Karpas-422 (cell line): ENCODE results near the gene GLIPR1L2. TPM values are rescaled to one million over a fixed set of nuclear protein-coding genes. Genes with fewer than 3 reads are reported as not detected.
A peak's percentile ranks its signal among the peaks of the same experiment; 100 is the strongest.
"Not testable (repeated sequence)": the region's sequence is repeated elsewhere in the genome, so short reads cannot be mapped to it uniquely, and the experiment has no call there.

Source experiments
- DNase-seq: peaks from one replicate; pipeline ENCODE4 v3.0.0-alpha.2; 2015
- H2AFZ ChIP-seq: fragments of 200-600 bp; sonication (generic); 2 replicates; pipeline ENCODE4 v1.6.1; 2014; ENCODE audit warnings: antibody characterized with exemption, low read length, mixed read lengths
- H3K27ac ChIP-seq: fragments of 200-600 bp; sonication (generic); 2 replicates; pipeline ENCODE4 v1.5.1; 2014; ENCODE audit warnings: mild to moderate bottlenecking, low read length, moderate library complexity
- H3K27me3 ChIP-seq: fragments of 200-600 bp; sonication (generic); 2 replicates; pipeline ENCODE4 v1.6.1; 2014; ENCODE audit warnings: low read length, mixed read lengths
- H3K36me3 ChIP-seq: fragments of 200-600 bp; sonication (generic); 2 replicates; pipeline ENCODE4 v1.6.1; 2014; ENCODE audit warnings: low read length, mixed read lengths; ENCODE audit not compliant: insufficient read depth
- H3K4me1 ChIP-seq: fragments of 200-600 bp; sonication (generic); 2 replicates; pipeline ENCODE4 v1.6.1; 2014; ENCODE audit warnings: mild to moderate bottlenecking, low read length, mixed read lengths
- H3K4me2 ChIP-seq: fragments of 200-600 bp; sonication (generic); 2 replicates; pipeline ENCODE4 v1.6.1; 2014; ENCODE audit warnings: low read length, low read depth, mild to moderate bottlenecking; ENCODE audit not compliant: poor library complexity, severe bottlenecking
- H3K4me3 ChIP-seq: fragments of 200-600 bp; sonication (generic); 2 replicates; pipeline ENCODE4 v1.5.1; 2014; ENCODE audit warnings: mild to moderate bottlenecking, antibody characterized with exemption, low read length, mixed read lengths
- H3K79me2 ChIP-seq: fragments of 200-600 bp; sonication (generic); 2 replicates; pipeline ENCODE4 v1.6.1; 2014; ENCODE audit warnings: mild to moderate bottlenecking, low read length, mixed read lengths
- H3K9ac ChIP-seq: fragments of 200-600 bp; sonication (generic); 2 replicates; pipeline ENCODE4 v1.6.0; 2014; ENCODE audit warnings: low read length
- H3K9me2 ChIP-seq: fragments of 200-600 bp; sonication (generic), shearing (Covaris generic); replicated peaks from 2 replicates; pipeline ENCODE4 v1.6.0; 2014; ENCODE audit warnings: mild to moderate bottlenecking, low read length, moderate library complexity; ENCODE audit not compliant: insufficient read depth
- H3K9me3 ChIP-seq: fragments of 300-700, 200-600 bp; sonication (generic); 2 replicates; pipeline ENCODE4 v1.6.1; 2014; ENCODE audit warnings: low read length, mixed read lengths
- H4K20me1 ChIP-seq: fragments of 200-600 bp; sonication (generic); 2 replicates; pipeline ENCODE4 v1.6.1; 2014; ENCODE audit warnings: mild to moderate bottlenecking, antibody characterized with exemption, low read length, low read depth; ENCODE audit not compliant: insufficient read depth
- total RNA-seq: library from RNA; depleted of rRNA; stranded (reverse); fragments of >200 nt; shearing (Covaris generic); gene quantifications from 2 replicates; pipeline ENCODE4 v1.2.3, GENCODE V29; 2014; ENCODE audit warnings: low replicate concordance; rRNA removed

GLIPR1L2 gene
- total RNA-seq, result 0.07 TPM in 1 of 2 replicates, not detected in the other

DNA sequence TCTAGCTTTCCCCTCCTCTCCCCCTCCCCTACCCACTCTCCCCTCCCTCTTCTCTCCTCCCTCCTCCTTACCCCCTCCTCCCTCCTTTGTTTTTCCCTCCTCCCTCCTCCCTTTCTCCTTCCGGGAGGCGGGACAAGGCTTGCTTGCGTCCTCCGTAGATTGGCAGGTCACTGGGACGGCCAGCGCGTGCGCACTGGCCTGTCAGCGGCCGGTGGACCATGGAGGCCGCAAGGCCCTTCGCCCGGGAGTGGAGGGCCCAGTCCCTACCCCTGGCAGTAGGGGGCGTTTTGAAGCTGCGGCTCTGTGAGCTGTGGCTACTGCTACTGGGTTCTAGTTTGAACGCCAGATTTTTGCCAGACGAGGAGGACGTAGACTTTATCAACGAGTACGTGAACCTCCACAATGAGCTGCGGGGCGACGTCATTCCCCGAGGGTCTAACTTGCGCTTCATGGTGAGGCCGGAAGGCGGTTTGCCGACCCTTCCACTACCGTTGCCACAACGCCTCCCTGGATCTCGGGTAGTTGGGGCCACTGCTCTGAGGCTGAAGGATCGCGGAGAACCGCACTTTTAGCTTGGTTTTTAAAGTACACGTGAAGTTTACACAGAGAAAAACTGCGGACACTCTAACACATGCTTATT lies at the start of gene GLIPR1L2:
TSS of gene GLIPR1L2 (plus strand) at position 191 of the 640 bp plus-strand sequence. CDS start at position 219, 28 bp downstream.
- Histone ChIP-seq H3K9me2 (no peaks in the 10 kb centered on the region), H3K4me2 (peak within 1 kb of the TSS; percentile 91), H3K79me2 (peaks cover 43% of the 10 kb centered on the region), H3K36me3 (peaks cover 8% of the 10 kb centered on the region; the same call in 1 of the 2 replicates), H3K9ac (peak within 1 kb of the TSS; percentile 83), H3K27ac (peak within 1 kb of the TSS; percentile 89), H3K4me1 (peaks cover 35% of the 10 kb centered on the region), H3K9me3 (no peaks in the 10 kb centered on the region), H3K4me3 (peak within 1 kb of the TSS; percentile 74), H4K20me1 (no peaks in the 10 kb centered on the region), H3K27me3 (no peaks in the 10 kb centered on the region), H2AFZ (peak within 1 kb of the TSS; percentile 85)
- peak; percentile 99 for DNase-seq

DNA sequence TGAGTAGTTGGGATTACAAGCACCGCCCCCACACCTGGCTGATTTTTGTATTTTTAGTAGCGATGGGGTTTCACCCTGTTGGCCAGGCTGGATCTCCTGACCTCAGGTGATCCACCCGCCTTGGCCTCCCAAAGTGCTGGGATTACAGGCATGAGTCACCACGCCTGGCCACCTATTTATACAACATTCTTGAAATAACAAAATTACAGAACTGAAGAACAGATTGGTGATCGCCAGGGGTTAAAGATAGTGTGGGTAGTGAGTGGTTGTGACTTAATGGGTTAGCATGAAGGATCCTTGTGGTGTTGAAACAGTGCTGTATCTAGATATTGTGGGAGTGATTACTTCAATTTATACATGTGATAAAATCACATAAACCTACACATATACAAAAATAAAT lies 49.0 kb upstream of the GLIPR1L2 start:
- H3K4me3 ChIP-seq, result no peak overlapping the region
- no peak overlapping the region for H2AFZ ChIP-seq
- H3K9ac ChIP-seq, result no peak overlapping the region
- no peaks in the 10 kb centered on the region for H3K36me3 ChIP-seq
- no peak for DNase-seq
- no peaks in the 10 kb centered on the region for H4K20me1 ChIP-seq
- no peaks in the 10 kb centered on the region for H3K9me3 ChIP-seq
- H3K4me2 ChIP-seq, result no peak overlapping the region
- no peaks in the 10 kb centered on the region for H3K79me2 ChIP-seq
- H3K4me1 ChIP-seq, result no peaks in the 10 kb centered on the region
- H3K27me3 ChIP-seq, result no peaks in the 10 kb centered on the region
- no peak overlapping the region for H3K27ac ChIP-seq
- H3K9me2 ChIP-seq, result no peaks in the 10 kb centered on the region

GRCh38 chr12:75345531-75345930 lies 45.4 kb upstream of the GLIPR1L2 start:
- Histone ChIP-seq H3K4me2 (no peak overlapping the region), H3K79me2 (no peaks in the 10 kb centered on the region), H3K9ac (no peak overlapping the region), H3K27ac (no peak overlapping the region), H2AFZ (no peak overlapping the region), H3K27me3 (no peaks in the 10 kb centered on the region), H3K9me2 (no peaks in the 10 kb centered on the region), H4K20me1 (no peaks in the 10 kb centered on the region), H3K4me3 (no peak overlapping the region), H3K36me3 (no peaks in the 10 kb centered on the region), H3K4me1 (no peaks in the 10 kb centered on the region), H3K9me3 (no peaks in the 10 kb centered on the region)
- DNase-seq, result no peak

DNA sequence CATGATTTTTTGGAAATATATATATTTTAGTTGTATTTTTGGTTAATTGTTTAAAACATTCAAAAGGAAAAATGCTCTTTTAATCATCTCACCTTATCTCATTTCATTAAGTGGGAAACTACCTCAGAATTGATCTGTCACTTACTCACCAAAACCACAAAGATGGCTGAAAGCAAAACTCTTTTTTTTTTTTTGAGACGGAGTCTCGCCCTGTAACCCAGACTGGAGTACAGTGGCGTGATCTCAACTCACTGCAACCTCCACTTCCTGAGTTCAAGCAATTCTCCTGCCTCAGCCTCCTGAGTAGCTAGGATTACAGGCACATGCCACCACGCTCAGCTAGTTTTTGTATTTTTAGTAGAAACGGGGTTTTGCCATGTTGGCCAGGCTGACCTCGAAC lies 44.7 kb upstream of the GLIPR1L2 start:
- not testable (repeated sequence) for H3K27me3 ChIP-seq, H3K36me3 ChIP-seq, H3K4me2 ChIP-seq, H3K79me2 ChIP-seq, H4K20me1 ChIP-seq, DNase-seq, H3K4me3 ChIP-seq, H3K9me3 ChIP-seq, H3K27ac ChIP-seq, H2AFZ ChIP-seq, H3K9ac ChIP-seq, H3K4me1 ChIP-seq, H3K9me2 ChIP-seq

GRCh38 chr12:75349946-75350345 lies 40.9 kb upstream of the GLIPR1L2 start:
- Histone ChIP-seq H3K9me2 (no peaks in the 10 kb centered on the region), H2AFZ (no peak overlapping the region), H3K9ac (no peak overlapping the region), H4K20me1 (no peaks in the 10 kb centered on the region), H3K4me2 (no peak overlapping the region), H3K27ac (no peak overlapping the region), H3K9me3 (no peaks in the 10 kb centered on the region), H3K27me3 (no peaks in the 10 kb centered on the region), H3K4me3 (no peak overlapping the region), H3K4me1 (no peaks in the 10 kb centered on the region), H3K79me2 (no peaks in the 10 kb centered on the region), H3K36me3 (no peaks in the 10 kb centered on the region)
- no peak for DNase-seq

DNA sequence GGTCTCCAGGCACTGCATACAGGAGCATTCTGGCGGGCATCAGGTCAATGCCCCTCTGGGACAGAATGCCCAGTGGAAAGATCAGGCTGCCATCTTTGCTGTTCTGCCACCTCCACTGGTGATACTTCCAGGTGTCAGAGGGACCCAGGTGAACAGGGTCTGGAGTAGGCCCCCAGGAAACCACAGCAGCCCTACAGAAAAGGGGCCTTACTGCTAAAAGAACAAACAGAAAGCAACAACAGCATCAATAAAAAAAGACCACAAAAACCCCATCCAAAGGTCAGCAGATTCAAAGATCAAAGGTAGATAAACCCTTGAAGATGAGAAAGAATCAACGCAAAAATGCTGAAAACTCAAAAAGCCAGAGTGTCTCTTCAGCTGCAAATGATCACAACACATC lies 40.5 kb upstream of the GLIPR1L2 start:
- no peak overlapping the region for H2AFZ ChIP-seq
- H3K79me2 ChIP-seq, result no peaks in the 10 kb centered on the region
- no peaks in the 10 kb centered on the region for H3K9me2 ChIP-seq
- H3K4me3 ChIP-seq, result no peak overlapping the region
- no peak for DNase-seq
- H3K9me3 ChIP-seq, result no peaks in the 10 kb centered on the region
- no peaks in the 10 kb centered on the region for H4K20me1 ChIP-seq
- no peak overlapping the region for H3K9ac ChIP-seq
- no peaks in the 10 kb centered on the region for H3K4me1 ChIP-seq
- no peak overlapping the region for H3K27ac ChIP-seq
- H3K27me3 ChIP-seq, result no peaks in the 10 kb centered on the region
- H3K36me3 ChIP-seq, result no peaks in the 10 kb centered on the region
- H3K4me2 ChIP-seq, result no peak overlapping the region

DNA sequence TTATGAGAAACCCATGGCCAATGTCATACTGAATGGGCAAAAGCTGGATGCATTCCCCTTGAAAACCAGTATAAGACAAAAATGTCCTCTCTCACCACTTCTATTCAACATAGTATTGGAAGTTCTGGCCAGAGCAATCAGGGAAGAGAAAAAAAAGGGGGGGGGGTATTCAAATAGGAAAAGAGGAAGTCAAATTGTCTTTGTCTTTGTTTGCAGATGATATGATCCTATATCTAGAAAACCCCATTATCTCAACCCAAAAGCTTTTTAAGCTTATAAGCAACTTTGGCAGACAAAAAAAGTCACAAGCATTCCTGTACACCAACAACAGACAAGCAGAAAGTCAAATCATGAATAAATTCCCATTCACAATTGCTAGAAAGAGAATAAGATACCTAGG lies 36.9 kb upstream of the GLIPR1L2 start:
- no peaks in the 10 kb centered on the region for H3K27me3 ChIP-seq
- H3K36me3 ChIP-seq, result no peaks in the 10 kb centered on the region
- no peak overlapping the region for H2AFZ ChIP-seq
- no peak overlapping the region for H3K4me3 ChIP-seq
- no peak overlapping the region for H3K4me2 ChIP-seq
- no peaks in the 10 kb centered on the region for H3K4me1 ChIP-seq
- H3K9me2 ChIP-seq, result 0 out of 2 replicates have a peak, but pooled peaks cover 2% of the 10 kb centered on the region
- H3K79me2 ChIP-seq, result 0 out of 2 replicates have a peak, but pooled peaks cover 5% of the 10 kb centered on the region
- DNase-seq, result no peak
- no peak overlapping the region for H3K9ac ChIP-seq
- no peaks in the 10 kb centered on the region for H4K20me1 ChIP-seq
- no peak overlapping the region for H3K27ac ChIP-seq
- no peaks in the 10 kb centered on the region for H3K9me3 ChIP-seq

DNA sequence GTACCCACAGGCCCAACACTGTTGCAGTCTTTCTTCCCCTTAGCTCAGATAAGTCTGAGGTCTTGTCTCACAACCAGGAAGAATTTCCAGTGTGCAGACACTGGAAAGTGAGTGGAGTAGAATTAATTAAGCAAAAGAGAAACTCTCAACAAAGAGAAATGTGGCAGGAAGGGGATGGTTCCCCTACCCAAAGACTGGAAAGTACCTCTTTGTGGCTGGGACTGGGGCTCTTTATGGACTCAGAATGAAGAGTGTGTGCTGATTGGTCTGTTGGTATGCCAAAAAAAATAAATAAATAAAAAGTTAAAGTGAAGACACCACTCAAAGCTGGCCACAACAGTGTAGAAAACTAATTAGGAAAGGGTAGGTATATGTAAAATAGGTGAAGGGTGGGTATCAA lies 30.0 kb upstream of the GLIPR1L2 start:
- no peaks in the 10 kb centered on the region for H3K36me3 ChIP-seq

More for the DNA sequence above, 30.0 kb upstream of the GLIPR1L2 start:
- H3K27ac ChIP-seq, result no peak overlapping the region
- H3K4me2 ChIP-seq, result no peak overlapping the region
- H3K27me3 ChIP-seq, result no peaks in the 10 kb centered on the region
- 0 out of 2 replicates have a peak, but pooled peaks cover 9% of the 10 kb centered on the region for H3K79me2 ChIP-seq
- no peak for DNase-seq
- no peak overlapping the region for H3K9ac ChIP-seq
- no peak overlapping the region for H2AFZ ChIP-seq
- H4K20me1 ChIP-seq, result no peaks in the 10 kb centered on the region
- peaks cover 8% of the 10 kb centered on the region for H3K4me1 ChIP-seq
- no peak overlapping the region for H3K4me3 ChIP-seq
- no peaks in the 10 kb centered on the region for H3K9me3 ChIP-seq
- H3K9me2 ChIP-seq, result 0 out of 2 replicates have a peak, but pooled peaks cover 2% of the 10 kb centered on the region
